Tongue (tissue), 2 donors: ENCODE data around the gene SLC29A3. TPM values are rescaled to one million over a fixed set of nuclear protein-coding genes. Genes with fewer than 3 reads are reported as not detected.
"Not testable (repeated sequence)": the region's sequence is repeated elsewhere in the genome, so short reads cannot be mapped to it uniquely, and the experiment has no call there.

Source experiments
- DNase-seq: peaks from one replicate; pipeline ENCODE4 v3.0.0-alpha.2; 2015
- total RNA-seq: library from RNA; depleted of rRNA; stranded (reverse); fragments of >200 nt; gene quantifications from one replicate; pipeline ENCODE4 v1.2.3, GENCODE V29; 2014

Gene SLC29A3
- total RNA-seq, 1 donor from 2014 or later = 1.9 TPM

DNA sequence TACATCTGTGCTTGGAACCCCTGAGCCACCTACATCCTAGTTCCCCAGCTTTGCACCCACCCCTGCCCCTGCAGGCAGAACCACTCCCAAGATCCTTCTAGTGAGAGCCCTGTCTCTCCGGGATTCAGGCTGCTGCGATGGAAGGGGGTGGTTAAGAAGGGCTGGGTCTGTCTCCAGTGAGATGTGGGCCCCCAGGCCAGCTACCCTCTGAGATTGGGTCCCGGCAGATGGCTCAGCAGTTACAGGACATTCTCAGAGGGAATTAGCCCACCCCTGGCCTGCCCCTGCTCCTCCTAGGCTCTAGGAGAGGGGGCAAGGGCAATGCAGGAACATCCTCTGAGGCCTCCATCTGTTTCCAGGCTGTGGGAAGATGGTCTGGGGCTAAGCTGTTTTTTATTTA lies 27.7 kb downstream of the SLC29A3 start:
- no peak for DNase-seq

DNA sequence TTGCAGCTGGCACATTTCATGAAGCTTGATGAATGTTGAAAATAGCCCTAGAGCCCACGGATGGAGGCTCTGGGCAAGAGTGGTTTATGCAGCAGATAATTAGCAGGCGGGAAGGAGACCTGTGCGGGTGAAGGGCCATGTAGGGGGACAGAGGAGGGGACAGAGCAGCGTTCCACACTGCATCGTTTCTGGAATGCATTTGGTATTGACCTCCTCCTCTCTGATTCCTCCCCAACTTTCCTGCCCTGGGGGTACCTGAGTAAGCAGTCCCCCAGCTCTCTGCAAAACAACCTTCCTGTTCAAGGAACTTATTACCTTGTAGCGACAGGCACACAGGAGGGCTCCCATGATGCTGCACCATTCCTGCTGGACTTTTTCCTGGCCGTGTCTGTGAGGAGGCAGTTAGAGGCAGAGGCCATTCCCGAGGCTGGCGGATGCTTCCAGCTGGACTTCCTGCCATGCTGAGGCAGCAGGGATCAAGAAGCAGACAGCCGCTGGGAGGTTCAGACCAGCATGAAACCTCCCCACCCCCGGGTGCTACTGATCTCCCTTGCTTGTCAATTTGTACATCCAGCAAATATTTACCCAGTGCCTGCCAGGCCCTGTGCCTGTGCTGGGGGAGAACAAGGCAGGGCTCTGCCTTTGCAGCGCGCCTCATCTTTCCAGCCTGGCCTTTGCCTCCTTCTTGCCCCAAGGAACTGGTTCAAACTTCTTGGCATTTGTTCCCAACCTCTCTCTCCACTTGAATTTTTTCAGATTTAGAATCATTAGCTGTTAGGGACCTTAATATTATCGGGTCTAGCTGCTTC lies 28.7 kb downstream of the SLC29A3 start:
- DNase-seq = no peak

DNA sequence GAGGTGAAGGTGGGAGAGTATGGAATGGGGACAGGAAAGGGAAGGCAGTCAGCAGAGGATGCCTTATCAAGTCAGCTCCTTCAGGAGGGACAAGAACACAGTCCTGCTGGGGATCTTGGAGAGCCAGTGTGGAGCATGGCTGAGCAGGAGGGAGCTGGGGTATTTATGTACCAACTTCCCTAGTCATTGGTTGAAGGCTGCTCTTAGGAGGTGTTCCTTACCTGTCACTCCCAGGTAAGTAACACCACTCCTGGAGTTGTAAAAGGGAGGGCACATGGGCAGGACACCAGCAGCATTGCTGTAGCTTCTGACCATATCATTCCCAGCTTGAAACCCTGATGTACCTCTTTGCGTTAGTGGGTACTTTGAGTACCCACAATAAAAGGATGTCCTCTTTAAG lies 29.8 kb downstream of the SLC29A3 start:
- DNase-seq = no peak

DNA sequence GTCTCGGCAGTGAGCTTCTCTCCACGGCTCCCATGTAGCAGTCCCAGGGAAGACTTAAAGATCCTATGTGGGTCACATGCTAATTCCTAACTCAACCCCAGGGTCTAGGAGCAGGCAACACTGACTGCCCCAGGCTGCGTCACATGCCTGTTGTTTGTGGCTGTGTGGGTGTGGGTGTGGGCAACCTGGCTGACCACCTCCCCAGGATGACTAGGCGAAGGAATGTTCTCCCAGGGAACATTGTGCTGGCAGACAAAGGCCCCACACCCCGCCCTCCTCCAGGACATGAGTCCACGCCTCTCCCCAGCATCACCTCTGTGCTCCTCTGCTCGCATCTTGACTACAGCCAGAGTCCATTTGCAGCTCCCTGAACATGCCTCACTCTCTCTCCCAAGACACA lies 30.3 kb downstream of the SLC29A3 start:
- DNase-seq = no peak

DNA sequence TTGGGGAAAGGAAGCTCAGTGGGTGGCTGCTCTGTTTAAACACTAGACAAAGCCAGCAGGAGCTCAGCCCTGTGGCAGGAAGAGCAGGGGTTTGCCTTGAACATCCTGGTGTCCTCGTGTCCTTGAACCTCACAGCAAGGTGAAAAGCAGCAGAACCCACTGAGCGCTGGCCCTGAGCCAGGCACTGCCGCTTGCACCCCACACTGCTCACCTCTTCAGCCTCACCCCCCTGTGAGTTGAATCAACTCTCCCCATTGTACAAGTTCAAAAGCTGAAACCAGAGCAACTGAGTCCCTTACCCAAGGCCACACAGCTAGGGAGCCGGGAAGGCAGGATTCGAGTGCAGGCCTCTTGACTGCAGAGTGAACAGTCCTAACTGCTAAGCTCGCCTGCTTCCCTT lies 32.0 kb downstream of the SLC29A3 start:
- DNase-seq = no peak

DNA sequence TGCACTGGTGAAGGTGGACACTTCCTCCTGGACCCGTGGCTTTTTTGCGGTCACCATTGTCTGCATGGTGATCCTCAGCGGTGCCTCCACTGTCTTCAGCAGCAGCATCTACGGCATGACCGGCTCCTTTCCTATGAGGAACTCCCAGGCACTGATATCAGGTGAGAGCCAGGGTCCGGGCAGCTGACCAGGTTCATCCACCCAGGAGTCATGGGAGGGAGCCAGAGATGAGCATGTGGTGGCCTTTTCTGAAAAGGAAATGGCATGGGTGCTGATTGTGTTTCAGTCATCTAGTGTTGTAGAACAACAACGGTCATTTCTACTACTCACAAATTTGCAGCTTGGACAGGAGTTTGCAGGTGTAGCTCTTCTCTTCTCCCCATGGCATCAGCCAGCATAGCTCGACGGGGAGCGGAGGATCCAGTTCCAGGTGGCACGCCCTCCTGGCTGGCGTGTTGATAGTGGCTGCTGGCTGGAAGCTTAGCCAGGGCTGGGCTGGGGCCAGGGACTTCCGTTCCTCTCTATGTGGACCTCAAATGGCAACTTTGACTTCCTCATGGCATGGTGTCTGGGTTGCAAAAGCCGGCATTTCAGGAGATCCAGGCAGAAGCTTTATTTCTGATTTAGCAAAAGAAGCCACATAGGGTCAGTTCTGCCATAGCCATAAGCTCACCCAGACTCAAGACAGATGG lies 32.7 kb downstream of the SLC29A3 start:
- no peak for DNase-seq

DNA sequence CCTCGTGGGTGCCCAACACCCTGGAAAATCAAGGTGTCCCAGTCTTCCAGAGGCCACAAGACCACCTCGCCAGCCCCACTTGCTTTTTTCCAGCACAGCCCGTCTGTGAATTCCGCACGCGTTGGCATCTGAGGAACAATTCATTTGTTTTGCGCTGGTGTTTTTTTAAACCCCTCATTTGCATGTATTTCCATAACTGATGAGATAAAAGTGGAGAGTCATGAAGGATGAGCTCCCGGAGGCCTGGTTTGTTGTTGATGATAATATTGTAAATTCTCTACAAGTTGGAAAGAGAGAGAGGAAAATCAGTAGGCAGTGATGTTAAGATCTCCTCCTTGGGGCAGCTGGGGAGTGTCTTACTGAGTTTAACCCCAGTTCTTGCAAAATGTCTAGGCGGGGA lies 34.6 kb downstream of the SLC29A3 start:
- DNase-seq = no peak

DNA sequence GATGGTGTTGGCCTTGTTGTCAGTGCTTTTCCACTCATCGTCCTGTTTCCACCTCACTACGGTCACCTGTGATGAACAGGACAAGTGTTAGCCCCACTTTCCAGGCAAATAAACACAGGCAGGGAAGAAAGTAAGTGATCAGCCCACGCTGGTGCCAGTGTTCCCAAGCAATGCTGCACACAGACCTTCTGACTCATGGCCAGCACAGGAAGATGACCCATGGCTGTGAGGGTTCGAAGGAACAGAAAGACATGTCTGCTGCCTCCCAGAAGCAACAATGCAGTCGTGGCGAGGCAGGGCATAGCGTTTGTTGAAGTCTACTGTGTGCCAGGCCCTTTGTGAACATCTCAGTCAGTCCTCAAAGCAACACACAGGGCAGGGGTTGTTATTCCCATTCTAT lies 35.7 kb downstream of the SLC29A3 start:
- DNase-seq = no peak

DNA sequence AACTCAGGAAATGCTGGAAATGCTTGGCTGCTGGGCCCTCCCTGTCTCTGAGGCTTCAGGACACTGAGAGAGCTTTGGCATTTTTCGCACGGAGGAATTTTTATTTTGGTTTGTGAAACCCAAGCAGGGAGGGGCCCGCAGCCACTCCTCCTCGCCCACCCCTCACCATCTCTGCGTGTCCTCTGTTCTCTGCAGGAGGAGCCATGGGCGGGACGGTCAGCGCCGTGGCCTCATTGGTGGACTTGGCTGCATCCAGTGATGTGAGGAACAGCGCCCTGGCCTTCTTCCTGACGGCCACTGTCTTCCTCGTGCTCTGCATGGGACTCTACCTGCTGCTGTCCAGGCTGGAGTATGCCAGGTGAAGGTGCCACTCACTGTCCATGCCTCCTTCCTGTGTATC lies 36.8 kb downstream of the SLC29A3 start:
- DNase-seq = no peak

DNA sequence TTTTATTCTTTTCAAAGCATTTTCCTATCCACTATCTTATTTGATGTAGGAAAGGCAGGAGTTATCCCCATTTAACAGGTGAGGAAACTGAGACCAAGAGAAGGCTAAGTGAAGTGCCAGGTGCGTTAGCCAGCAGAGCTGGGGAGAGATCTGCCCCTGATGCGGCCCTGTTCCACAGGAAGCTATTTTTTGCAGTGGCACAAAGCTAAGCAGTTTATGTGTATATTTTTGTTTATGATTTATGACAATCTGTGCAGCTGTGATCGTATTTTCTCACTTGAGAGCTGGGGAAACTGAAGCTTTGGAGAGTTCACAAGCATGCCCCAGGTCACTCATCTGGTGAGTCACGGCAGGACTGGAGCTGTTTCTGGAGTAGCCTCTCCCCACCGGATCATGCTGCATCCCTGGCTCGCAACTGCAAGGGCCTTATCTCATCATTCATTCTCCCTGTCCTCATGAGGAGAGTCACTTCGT lies 38.8 kb downstream of the SLC29A3 start:
- no peak for DNase-seq

DNA sequence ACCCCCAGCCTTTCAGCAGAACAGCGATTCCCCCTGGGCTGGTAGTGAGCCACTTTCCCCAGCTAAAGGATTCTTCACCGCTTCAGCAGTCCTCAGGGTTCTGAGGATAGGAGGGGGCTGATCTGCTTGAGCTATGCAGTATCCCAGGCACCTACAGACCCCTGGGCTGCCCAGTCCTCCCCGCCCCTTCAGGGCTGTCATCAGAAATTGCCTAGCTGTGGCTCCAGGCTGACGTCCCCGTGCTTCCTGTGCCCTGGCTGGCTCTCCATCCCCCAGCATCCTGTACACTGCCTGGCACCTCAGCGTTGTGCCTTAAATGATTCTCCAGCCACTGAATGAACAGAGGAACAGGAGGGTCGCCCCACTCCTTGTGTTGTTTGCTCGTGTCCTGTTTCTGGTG lies 39.2 kb downstream of the SLC29A3 start:
- DNase-seq = no peak

DNA sequence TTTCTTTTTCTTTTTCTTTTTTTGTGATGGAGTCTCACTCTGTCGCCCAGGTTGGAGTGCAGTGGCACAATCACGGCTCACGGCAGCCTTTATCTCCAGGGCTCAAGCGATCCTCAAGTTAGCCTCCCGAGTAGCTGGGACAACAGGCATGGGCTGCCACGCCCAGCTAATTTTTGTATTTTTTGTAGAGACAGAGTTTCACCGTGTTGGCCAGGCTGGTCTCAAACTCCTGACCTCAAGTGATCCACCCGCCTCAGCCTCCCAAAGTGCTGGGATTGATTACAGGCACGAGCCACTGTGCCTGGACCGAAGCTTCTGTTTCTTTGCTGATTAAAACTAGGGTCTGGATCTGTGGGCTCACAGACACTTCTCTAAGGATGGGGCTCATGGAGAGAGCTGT lies 39.8 kb downstream of the SLC29A3 start:
- DNase-seq = not testable (repeated sequence)

DNA sequence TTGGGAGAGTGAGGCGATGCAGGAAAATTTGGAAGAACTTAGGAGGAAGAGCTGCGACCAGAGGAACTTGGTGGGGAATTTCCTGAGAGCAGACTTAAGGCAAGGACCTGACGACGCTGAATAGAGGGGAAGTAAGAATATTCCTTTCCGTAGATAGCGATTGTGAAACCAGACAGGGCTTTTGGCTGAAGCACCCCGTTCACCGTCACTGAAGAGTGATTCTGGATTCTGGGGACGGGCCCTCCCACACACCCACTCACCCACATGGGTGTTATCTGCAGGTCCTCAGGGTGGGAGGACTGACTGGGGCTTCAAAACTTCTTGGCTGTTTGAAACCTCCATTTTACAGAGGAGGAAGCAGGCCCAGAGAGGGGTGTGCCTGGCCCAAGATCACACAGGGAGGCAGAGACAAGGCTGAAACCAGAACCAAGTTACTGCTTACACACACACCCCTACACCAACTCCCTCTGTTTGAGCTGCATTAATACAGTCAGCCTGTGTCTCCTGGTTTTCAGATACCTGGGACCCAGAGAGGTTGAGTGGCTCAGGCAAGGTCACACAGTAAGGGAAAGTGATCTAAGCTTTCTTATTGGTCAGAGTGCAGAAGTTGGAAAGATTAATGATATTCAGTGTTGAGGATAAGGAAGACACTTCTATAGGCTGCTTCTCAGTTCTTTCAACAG lies 40.4 kb downstream of the SLC29A3 start:
- DNase-seq = no peak

DNA sequence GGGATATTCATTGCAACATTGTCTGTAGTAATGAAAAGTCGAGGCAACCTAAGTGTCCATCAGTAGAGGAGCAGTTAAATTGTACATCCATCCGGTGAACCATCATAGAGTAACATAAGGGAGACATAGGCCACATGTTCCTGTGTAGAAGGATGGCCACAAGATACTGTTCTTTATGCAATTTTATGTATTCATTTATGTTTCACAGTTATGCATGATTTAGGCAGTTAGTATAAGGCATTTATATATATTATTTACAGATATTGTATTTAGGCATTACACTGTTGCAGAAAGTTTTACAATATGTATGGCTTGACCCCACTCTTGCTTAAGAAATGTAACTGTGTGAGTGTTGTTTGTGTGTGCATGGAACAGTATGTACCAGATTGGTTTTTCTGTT lies 41.7 kb downstream of the SLC29A3 start:
- DNase-seq = no peak

DNA sequence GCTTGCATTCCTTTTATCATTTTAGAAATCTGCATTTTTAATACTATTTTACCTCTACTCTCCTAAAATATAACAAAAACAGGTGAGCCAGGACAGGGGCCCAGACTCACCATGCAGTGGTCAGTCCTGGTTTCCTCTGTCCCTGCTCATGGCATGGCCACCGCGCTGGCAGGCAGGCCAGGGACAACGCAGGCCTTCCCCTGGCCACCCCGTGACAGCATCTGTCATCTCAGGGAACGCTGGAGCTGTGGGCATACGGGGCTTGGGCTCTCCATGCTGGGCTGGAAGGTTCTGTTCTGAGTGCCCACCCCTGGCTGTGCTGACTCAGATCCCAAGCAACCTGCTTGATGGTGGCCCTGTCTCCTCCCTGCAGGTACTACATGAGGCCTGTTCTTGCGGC lies 42.5 kb downstream of the SLC29A3 start:
- DNase-seq = no peak

DNA sequence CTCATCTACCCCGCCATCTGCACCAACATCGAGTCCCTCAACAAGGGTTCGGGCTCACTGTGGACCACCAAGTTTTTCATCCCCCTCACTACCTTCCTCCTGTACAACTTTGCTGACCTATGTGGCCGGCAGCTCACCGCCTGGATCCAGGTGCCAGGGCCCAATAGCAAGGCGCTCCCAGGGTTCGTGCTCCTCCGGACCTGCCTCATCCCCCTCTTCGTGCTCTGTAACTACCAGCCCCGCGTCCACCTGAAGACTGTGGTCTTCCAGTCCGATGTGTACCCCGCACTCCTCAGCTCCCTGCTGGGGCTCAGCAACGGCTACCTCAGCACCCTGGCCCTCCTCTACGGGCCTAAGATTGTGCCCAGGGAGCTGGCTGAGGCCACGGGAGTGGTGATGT lies 43.1 kb downstream of the SLC29A3 start:
- DNase-seq = no peak

DNA sequence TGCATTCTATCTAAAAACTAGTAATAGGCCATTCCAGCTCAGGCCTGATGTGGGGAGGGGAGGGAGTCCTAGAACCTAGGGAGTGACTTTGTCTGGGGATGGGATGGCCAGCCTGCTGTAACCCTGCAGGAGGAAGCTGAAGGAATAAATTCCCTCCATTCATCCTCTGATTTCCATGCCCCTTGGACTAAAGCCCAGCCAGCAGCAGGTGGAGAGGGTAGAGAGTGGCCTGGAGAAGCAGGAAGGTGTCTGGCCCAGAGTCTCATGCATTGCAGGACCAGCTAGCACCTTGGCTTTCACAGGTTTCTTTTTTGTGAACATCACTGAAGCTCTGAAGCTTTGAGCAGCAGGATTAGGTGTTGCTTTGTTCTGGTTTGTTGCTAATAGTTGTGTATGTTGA lies 44.9 kb downstream of the SLC29A3 start:
- DNase-seq = no peak

DNA sequence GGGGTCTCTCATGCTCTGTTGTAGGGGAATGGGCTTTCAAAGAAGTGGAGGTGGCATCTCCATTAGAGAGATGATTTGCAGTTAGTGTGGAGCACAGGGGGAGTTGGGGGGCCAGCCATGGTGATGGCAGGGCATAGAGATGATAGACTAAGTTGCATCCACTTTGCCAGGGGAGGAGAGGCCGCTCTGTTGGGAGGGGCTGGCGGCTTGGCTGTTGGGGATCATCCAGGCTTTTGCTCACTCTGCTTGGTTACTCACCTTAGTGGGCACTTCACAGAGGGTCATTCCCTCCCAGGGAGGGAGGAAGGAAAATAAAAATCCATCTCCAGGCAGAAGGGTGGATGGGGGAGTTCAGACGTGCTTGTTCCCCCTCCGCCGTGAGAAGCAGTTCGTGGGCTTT lies 46.3 kb downstream of the SLC29A3 start:
- no peak for DNase-seq

DNA sequence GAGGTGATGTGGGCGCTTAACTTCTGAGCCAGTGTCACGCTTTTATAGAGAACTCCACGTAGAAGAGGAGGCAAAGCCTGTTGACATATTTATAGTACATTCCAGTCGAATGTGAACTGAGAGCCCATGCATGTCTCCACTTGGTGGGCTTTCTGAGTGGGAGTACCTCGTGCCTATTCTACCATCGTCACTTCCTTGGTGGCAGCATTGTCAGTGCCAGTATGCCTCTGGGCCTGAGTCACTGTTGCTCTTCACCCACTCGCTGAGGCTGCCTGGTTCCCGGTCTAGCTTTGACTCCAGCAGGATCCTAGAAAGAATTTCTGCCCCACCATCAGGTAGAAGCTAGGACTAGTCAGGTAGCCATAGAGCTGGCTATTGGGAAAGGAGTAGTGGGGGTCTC lies 47.6 kb downstream of the SLC29A3 start:
- no peak for DNase-seq

DNA sequence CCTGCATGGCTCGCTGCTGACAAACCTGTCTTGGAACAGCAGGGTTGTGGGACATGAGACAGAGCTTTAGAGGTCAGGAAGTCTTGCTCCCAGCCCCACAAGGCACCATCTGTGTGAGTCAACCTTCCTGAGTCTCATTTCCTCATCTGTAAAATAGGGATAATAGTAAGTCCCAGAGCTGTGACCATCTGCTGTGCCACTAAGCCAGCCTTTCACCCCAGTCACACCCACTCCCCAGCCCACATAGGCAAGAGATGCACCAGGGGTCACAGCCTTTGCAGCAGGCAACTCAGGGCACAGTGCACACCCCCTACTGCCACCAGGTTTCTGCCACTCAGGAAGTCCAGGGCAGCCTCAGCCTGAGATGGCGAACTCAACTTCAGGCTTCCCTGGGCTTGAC lies 48.2 kb downstream of the SLC29A3 start:
- DNase-seq = no peak

DNA sequence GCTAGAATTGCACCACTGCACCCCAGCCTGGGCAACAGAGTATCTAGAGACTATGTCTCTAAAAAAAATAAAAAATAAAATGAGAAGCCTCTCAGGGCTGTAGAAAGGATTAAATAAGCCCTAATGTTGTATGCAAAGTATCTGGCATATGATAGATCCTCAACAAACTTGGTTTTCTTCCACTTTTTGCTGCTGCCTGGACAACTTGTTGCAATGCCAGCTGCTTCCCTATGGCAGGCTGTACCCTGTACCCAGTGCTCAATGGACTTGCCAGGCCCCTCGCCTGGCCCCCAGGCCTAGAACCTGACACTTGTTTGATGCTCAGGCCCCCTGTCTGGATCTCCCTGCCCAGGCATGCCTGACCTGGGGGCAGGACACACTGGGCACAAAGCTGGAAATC lies 49.1 kb downstream of the SLC29A3 start:
- no peak for DNase-seq

DNA sequence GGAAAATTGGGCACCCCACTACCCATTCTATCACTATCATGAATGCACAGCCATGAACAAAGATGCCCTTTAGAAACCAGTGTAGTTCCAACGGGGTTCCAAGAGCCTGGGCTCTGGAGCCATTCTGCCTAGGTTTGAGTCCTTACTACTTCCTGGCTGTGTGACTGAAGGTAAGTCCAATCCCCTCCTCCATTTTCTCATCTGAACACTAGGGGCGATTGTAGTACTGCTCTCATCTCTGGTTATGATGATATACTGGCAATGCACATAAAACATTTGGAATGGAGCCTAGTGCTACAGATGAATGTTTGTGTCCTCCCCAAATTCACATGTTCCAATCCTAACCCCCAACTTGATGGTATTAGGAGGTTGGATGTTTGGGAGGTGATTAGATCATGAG lies 49.6 kb downstream of the SLC29A3 start:
- DNase-seq = no peak

DNA sequence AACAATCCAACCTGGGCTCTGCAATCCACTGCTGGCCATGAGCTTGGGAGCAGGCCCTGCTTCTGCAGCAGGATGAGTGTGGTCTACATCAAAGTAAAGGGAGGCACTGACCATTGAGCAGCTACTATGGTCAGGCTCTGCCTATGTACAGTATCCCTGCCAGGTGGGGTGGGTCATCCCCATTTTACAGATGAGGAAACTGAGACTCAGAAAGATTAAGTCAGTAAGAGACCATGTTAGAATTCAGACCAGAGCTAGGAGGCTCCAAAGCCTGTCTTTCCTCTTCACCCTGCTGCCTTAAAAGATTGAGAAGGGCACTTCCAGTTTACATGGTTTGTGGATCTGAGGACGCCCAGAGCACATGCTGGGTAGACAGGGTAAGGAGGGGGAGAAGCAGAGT lies 50.5 kb downstream of the SLC29A3 start:
- no peak for DNase-seq
